ENCODE measurements around the gene MBIP.

The MBIP gene

GRCh38 chr14:36313206-36313605, 7.2 kb downstream of the MBIP start:
- DNase-seq = no peak

DNA sequence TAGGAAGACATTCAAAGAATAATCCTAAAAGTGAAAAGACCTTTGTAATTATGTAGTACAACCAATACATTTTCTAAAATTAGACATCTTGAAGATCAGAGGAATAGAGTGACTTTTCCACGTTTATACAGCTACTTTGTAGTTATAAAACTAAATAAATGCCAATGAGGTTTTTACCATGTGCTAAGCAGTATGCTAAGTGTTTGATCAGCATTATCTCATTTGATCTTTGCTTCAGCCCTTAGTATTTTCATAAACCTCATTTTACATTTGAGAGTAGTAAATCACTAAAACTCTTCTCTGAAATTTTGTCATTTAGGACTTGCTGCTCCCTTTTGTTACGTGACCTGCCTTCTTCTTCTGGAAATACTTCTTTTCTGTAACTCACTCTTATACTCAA, 13.6 kb downstream of the MBIP start:
- DNase-seq = no peak

GRCh38 chr14:36304895-36305294, 15.5 kb downstream of the MBIP start:
- DNase-seq = no peak

DNA sequence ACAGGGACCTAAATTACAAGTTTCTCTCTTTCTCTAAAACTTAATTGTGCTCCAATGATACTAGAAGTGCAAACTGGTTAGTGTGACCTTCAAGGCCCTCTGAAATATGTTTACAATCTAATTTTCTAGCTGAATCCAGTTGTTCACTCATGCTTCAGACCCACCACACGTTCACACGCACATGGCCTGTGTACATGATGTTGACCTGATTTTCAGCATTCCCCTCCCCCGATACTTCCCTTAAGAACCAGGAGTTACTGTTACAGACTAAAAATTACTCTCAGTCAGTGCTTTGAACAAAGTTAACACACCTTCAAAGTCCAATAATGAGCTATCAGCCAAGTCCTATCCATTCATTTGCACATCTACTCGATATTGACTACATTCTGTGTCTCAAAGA, 16.5 kb downstream of the MBIP start:
- DNase-seq = no peak

GRCh38 chr14:36302823-36303222, 17.6 kb downstream of the MBIP start:
- no peak for DNase-seq

DNA sequence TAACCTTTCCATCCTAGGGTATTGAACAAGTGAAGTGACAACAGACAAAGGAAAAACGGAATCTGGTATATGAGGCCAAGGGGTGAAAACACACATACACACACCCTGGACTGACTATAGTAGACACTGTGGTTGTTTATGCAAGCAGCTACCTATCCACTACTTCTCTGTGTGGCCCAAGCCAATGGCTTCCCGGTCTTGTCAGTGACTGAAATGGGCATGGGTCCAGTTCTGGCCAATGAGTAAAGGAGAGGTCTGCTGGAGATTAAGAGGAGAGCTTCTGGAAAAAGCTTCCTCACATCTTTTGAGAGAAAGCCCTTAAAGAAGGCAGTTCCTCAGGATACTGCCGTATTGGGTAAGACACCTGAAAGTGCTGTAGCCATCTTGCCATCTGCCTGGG, 19.3 kb downstream of the MBIP start:
- DNase-seq = no peak

- no peak for DNase-seq
Measured at GRCh38 chr14:36300337-36300736, 20.1 kb downstream of the MBIP start.

GRCh38 chr14:36295642-36296627, 24.5 kb downstream of the MBIP start:
- no peak for DNase-seq

DNA sequence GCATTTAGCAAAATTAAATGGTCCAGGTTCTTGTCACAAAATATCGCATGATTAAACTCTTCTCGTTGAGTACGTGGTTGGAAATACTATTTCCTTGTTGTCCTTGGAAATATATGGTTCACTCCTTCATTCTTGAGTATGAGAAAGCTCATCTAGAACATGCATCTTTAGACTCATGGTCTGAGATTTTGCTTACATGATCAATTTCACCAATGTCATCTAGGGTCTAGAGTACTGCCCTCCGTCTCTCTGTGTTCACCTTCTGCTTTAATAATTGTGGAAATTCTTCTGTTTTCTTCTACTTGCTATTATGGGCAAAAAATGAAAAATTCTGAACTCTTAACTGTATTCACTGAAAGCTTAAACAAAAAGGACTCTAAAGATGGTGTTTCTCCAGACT, 25.9 kb downstream of the MBIP start:
- no peak for DNase-seq

- DNase-seq = no peak
Measured at GRCh38 chr14:36293824-36294223, 26.6 kb downstream of the MBIP start.

GRCh38 chr14:36289954-36290353, 30.5 kb downstream of the MBIP start:
- no peak for DNase-seq

- no peak for DNase-seq
Measured at GRCh38 chr14:36288496-36288895, 31.9 kb downstream of the MBIP start.

DNA sequence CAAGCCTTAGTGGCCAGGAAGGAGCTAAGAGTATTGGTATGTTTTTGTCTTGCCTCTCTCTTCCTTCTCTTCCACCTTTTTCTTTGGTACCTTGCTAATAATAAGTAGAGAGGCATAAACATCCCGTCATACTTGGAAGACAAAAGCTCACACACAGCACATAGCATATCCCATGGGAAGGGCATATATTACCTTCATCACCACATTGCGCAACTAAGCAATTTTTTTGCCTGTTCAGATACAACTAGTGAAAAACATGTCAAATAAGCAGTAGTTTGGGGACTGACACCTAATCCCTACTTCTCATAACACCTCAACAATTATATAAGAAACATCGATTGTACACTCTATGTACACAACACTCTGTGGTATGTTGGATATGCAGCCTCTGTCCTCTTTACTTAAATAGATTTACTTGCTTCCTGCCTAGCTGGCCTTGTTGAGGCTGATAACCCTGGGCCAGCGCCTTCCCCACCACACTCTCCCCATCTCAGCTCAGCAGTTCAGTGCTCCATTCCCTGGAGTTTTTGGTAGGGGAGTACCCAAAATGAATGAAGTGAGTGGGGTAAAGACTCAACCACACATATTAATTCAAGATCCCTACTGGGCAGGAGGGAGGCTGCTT, 35.4 kb downstream of the MBIP start:
- no peak for DNase-seq

DNA sequence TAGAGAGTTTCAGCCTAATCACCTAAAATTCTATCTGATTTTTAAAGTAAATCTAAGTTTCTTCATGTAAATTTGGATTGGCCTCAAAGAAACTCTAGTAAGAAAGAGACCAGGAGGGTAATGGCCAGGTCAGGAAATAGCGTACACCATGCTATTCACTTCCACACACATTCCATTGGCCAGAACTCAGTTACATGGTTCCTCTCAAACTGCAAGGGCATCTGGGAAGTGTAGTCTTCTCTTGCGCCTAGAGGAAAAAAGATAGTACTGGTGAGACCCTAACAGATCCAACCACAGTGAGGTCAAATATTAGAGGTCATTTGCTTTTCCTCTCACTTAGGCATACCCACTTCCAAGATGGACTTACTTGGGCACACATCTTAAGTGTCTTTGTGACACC, 39.1 kb downstream of the MBIP start:
- DNase-seq = no peak

- DNase-seq = no peak
Measured at GRCh38 chr14:36279306-36280190, 40.9 kb downstream of the MBIP start.

GRCh38 chr14:36275741-36276140, 44.7 kb downstream of the MBIP start:
- DNase-seq = no peak

GRCh38 chr14:36271939-36272907, 48.2 kb downstream of the MBIP start:
- DNase-seq = no peak

DNA sequence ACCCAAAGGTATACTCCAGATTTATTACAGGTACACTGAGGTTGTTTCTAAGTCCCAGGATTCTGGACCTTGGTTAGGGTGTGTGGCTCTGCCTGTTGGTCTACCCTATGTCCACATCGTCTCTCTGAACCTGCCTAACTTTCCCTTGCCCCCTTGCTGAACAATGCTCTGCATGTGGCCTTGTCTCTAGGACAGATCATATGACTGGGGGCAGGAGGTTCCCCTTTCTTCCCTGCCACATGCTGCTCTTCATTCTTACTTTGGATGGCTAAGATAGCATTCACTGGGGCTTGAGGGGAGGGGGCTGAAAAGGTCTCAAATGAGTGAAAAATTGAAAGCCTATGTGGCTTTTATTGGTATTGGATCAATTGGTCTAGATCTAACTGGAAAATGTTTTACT, 49.2 kb downstream of the MBIP start:
- DNase-seq = no peak

- DNase-seq = no peak
Measured at GRCh38 chr14:36270191-36270590, 50.2 kb downstream of the MBIP start.

GRCh38 chr14:36268121-36268520, 52.3 kb downstream of the MBIP start:
- DNase-seq = no peak

DNA sequence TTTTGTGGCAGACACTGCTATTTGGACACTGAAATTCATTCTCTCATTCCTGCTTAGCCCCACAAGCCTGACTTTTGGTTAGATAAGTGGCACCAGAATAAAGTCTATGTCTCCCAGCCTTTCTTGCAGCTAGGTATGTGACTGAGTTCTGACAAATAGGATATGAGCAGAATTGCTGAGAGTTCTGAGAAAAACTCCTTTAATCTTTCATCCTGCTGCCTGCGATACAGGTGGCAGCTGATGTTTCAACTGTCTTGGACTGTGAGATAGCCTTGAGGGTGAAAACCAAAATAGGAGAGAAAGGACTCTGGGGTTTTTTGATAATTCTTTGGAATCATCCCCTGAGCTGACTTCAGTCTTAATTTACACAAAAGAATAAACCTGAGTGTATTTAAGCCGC, 55.8 kb downstream of the MBIP start:
- no peak for DNase-seq

- DNase-seq = no peak
Measured at GRCh38 chr14:36264107-36264506, 56.3 kb downstream of the MBIP start.

Measured in activated CD8-positive, alpha-beta memory T cell treated with anti-CD3 and anti-CD28 coated beads, Interleukin-2, amount 50 U/mL, for 4 hours (primary cell).